Chondrocyte (in vitro differentiated cells): ENCODE measurements around the gene CFAP251. TPM values are rescaled to one million over a fixed set of nuclear protein-coding genes. Genes with fewer than 3 reads are reported as not detected.
"Not testable (repeated sequence)": the region's sequence is repeated elsewhere in the genome, so short reads cannot be mapped to it uniquely, and the experiment has no call there.

Experiments
- DNase-seq: peaks from one replicate; pipeline ENCODE4 v3.0.0; 2021; ENCODE audit warnings: mixed read lengths, low spot score
- H3K27ac Mint-ChIP-seq: one replicate; pipeline ENCODE4 v1.8.0; 2021; ENCODE audit warnings: mild to moderate bottlenecking, moderate library complexity, mixed read lengths; ENCODE audit not compliant: unreplicated experiment
- H3K27me3 Mint-ChIP-seq: 2 replicates; pipeline ENCODE4 v1.8.0; 2021; ENCODE audit warnings: low read depth, mixed read lengths
- H3K36me3 Mint-ChIP-seq: 2 replicates; pipeline ENCODE4 v1.8.0; 2021; ENCODE audit warnings: low read depth, mixed read lengths
- H3K4me1 Mint-ChIP-seq: 2 replicates; pipeline ENCODE4 v1.8.0; 2021; ENCODE audit warnings: low read depth, mild to moderate bottlenecking, mixed read lengths
- H3K4me3 Mint-ChIP-seq: one replicate; pipeline ENCODE4 v1.8.0; 2021; ENCODE audit warnings: mild to moderate bottlenecking, moderate library complexity, mixed read lengths; ENCODE audit not compliant: unreplicated experiment
- H3K9me3 Mint-ChIP-seq: 2 replicates; pipeline ENCODE4 v1.8.0; 2021; ENCODE audit warnings: low read depth, mixed read lengths
- total RNA-seq: library from RNA; stranded (reverse); gene quantifications from 3 replicates; pipeline ENCODE4 v1.2.1, GENCODE V29; 2021
- TF ChIP-seq, protein P1 (sequence below): fragments of 200-600 bp; sonication (generic); IDR thresholded peaks from 2 replicates; pipeline ENCODE4 v1.5.0; 2021; ENCODE audit warnings: antibody characterized with exemption, mild to moderate bottlenecking, moderate library complexity

The CFAP251 gene
- total RNA-seq, 1 donor from 2014 or later = 4.5 TPM

DNA sequence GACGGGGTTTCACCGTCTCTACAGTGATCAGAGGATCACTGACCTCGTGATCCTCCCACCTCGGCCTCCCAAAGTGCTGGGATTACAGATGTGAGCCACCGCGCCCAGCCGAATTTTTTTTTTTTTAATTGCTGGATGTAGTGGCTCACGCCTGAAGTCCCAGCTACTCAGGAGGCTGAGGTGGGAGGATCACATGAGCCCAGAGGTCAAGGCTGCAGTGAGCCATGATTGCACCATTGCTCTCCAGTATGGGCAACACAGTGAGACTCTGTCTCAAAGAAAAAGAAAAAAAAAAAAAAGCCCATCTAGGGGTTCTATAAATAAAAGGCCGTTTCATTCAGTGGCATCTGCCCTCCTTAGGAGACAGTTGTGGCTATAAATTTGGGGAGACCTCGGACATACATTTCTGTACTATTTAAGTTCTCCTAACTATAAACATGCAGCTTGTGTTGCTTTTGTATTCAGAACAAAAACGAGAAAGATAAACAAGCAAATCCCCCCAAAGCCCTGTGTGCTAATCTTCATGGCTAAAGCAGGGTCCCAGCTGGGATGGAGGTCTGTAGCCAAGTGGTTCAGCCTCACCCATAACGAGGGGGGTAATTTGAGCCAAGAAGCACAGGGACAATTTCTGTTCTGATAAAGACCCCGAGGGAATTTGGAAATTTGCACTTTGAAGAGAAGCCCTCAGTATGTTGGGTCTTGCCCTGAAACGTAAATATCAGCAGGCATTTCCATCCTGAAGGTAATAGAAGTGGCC, 68.3 kb downstream of the CFAP251 start:
- Mint-ChIP-seq H3K9me3 (no peaks in the 10 kb centered on the region), H3K27me3 (no peaks in the 10 kb centered on the region), H3K36me3 (no peaks in the 10 kb centered on the region), H3K4me3 (no peak overlapping the region), H3K27ac (no peak overlapping the region), H3K4me1 (peaks cover 2% of the 10 kb centered on the region)
- DNase-seq = peak; percentile 37
- TF ChIP-seq, protein P1, sequence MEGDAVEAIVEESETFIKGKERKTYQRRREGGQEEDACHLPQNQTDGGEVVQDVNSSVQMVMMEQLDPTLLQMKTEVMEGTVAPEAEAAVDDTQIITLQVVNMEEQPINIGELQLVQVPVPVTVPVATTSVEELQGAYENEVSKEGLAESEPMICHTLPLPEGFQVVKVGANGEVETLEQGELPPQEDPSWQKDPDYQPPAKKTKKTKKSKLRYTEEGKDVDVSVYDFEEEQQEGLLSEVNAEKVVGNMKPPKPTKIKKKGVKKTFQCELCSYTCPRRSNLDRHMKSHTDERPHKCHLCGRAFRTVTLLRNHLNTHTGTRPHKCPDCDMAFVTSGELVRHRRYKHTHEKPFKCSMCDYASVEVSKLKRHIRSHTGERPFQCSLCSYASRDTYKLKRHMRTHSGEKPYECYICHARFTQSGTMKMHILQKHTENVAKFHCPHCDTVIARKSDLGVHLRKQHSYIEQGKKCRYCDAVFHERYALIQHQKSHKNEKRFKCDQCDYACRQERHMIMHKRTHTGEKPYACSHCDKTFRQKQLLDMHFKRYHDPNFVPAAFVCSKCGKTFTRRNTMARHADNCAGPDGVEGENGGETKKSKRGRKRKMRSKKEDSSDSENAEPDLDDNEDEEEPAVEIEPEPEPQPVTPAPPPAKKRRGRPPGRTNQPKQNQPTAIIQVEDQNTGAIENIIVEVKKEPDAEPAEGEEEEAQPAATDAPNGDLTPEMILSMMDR = no peak

- not testable (repeated sequence) for H3K4me3 Mint-ChIP-seq, H3K9me3 Mint-ChIP-seq, H3K27ac Mint-ChIP-seq, DNase-seq, H3K36me3 Mint-ChIP-seq, H3K27me3 Mint-ChIP-seq
- H3K4me1 Mint-ChIP-seq = peaks cover 10% of the 10 kb centered on the region
Observed at GRCh38 chr12:121988519-121988918, 70.1 kb downstream of the CFAP251 start.

- no peaks in the 10 kb centered on the region for H3K36me3 Mint-ChIP-seq
- H3K4me3 Mint-ChIP-seq = no peak overlapping the region
- TF ChIP-seq, protein P1 = no peak
- no peak overlapping the region for H3K27ac Mint-ChIP-seq
- H3K9me3 Mint-ChIP-seq = no peaks in the 10 kb centered on the region
- H3K4me1 Mint-ChIP-seq = peaks cover 10% of the 10 kb centered on the region
- no peaks in the 10 kb centered on the region for H3K27me3 Mint-ChIP-seq
- no peak for DNase-seq
Observed at GRCh38 chr12:121989276-121990113, 71.1 kb downstream of the CFAP251 start.

GRCh38 chr12:121990114-121990647, 71.8 kb downstream of the CFAP251 start:
- Mint-ChIP-seq H3K4me3 (no peak overlapping the region), H3K9me3 (no peaks in the 10 kb centered on the region), H3K4me1 (peaks cover 10% of the 10 kb centered on the region), H3K27me3 (no peaks in the 10 kb centered on the region), H3K36me3 (no peaks in the 10 kb centered on the region), H3K27ac (no peak overlapping the region)
- DNase-seq = peak; percentile 61
- TF ChIP-seq, protein P1 = no peak

- no peaks in the 10 kb centered on the region for H3K9me3 Mint-ChIP-seq
- no peak overlapping the region for H3K4me3 Mint-ChIP-seq
- H3K4me1 Mint-ChIP-seq = peaks cover 10% of the 10 kb centered on the region
- H3K36me3 Mint-ChIP-seq = no peaks in the 10 kb centered on the region
- no peak for DNase-seq
- H3K27me3 Mint-ChIP-seq = no peaks in the 10 kb centered on the region
- TF ChIP-seq, protein P1 = no peak
- peak overlapping the region; percentile 8 for H3K27ac Mint-ChIP-seq
Observed at GRCh38 chr12:121990692-121991603, 72.6 kb downstream of the CFAP251 start.
